ENCODE data around the gene ARHGAP15. TPM values are rescaled to one million over a fixed set of nuclear protein-coding genes. Genes with fewer than 3 reads are reported as not detected.

Gene ARHGAP15
- total RNA-seq, 4 donors from 2014 or later, result 3.4 to 9.3 (median 6.4) TPM

DNA sequence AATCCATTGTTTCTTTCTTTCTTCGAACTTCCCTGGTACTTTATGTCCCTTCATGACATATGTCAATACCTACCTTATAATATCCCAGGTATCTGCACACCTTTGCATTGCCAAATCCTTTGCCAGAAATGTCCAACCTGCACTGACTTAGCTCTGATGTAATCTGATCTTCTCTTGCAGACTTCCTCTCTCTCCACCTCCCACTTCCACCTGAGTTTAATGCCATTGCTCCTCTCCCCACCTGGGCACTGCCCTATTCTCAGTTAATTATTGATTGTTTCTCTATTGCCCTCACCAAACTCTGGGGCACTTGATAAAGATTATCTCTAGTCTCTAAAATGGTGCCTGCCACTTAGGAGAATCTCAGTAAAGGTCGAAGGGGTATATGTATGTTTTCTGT is 23.0 kb downstream of the ARHGAP15 start:
- 73 to 100% methylated on average over 1 to 2 of the region's 2 CpGs for WGBS, 2 donors (ENCODE audit: low coverage in 1 of 2)
- TF ChIP-seq POLR2AphosphoS5 (IDR thresholded peaks at IDR 0.05) (no peak), EP300 (IDR thresholded peaks at IDR 0.05) (no peak), POLR2A (IDR thresholded peaks at IDR 0.05) (no peak)
- TF ChIP-seq, protein P1, sequence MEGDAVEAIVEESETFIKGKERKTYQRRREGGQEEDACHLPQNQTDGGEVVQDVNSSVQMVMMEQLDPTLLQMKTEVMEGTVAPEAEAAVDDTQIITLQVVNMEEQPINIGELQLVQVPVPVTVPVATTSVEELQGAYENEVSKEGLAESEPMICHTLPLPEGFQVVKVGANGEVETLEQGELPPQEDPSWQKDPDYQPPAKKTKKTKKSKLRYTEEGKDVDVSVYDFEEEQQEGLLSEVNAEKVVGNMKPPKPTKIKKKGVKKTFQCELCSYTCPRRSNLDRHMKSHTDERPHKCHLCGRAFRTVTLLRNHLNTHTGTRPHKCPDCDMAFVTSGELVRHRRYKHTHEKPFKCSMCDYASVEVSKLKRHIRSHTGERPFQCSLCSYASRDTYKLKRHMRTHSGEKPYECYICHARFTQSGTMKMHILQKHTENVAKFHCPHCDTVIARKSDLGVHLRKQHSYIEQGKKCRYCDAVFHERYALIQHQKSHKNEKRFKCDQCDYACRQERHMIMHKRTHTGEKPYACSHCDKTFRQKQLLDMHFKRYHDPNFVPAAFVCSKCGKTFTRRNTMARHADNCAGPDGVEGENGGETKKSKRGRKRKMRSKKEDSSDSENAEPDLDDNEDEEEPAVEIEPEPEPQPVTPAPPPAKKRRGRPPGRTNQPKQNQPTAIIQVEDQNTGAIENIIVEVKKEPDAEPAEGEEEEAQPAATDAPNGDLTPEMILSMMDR (IDR thresholded peaks at IDR 0.05), result no peak
- ATAC-seq, result no peak

DNA sequence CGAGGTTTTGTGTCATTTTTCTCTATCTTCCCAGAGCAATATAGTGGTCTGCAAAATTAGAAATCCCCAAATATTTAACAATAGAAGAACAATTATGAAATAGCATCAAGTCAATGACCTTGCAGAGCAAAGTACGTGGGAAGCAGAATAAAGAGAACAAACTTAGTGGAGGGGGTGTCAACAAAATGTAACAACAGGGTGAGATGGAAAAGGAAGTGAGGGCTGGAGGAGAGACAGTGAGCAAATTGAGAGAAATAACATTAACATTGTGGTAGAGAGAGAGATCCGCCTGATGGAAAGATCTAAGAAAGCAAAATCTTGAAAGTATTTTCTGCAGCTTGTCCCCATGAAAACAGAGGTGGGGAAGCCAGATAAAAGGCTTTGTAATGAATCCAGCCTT is 23.4 kb downstream of the ARHGAP15 start:
- TF ChIP-seq, protein P1 (IDR thresholded peaks at IDR 0.05), result no peak
- TF ChIP-seq EP300 (IDR thresholded peaks at IDR 0.05) (no peak), POLR2A (IDR thresholded peaks at IDR 0.05) (no peak), POLR2AphosphoS5 (IDR thresholded peaks at IDR 0.05) (no peak)
- H3K4me1 ChIP-seq, result no peaks in the 10 kb centered on the region
- no peak overlapping the region for H3K27ac ChIP-seq
- 59 to 67% methylated on average over 2 to 3 of the region's 3 CpGs for WGBS, 2 donors (ENCODE audit: low coverage in 1 of 2)
- H3K4me3 ChIP-seq, result no peak overlapping the region
- H3K27me3 ChIP-seq, result no peaks in the 10 kb centered on the region
- H3K36me3 ChIP-seq, result no peaks in the 10 kb centered on the region
- H3K9me3 ChIP-seq, result no peaks in the 10 kb centered on the region
- no peak for ATAC-seq

More for the DNA sequence above, 23.0 kb downstream of the ARHGAP15 start:
- no peak overlapping the region for H3K4me3 ChIP-seq
- H3K27ac ChIP-seq, result no peak overlapping the region
- H3K27me3 ChIP-seq, result no peaks in the 10 kb centered on the region
- H3K36me3 ChIP-seq, result no peaks in the 10 kb centered on the region
- no peaks in the 10 kb centered on the region for H3K9me3 ChIP-seq
- no peaks in the 10 kb centered on the region for H3K4me1 ChIP-seq

DNA sequence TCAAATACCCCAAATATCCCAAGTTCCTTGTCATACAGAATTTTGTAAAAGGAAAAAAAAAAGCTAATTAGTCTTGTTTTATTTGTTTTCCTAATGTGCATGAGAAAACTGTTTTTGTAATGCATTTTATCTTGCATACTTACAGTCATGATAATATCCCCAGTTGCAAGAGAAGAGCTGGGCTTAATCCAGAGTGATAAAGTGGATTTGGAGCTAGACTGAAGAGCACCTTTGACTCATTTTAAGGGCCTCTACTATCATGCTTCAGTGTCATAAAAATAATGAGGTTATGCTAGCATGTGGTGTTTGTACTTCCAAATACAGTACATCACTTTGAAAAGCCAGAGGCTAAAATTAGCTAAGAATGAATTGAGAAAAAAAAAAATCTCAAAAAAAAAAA is 26.4 kb downstream of the ARHGAP15 start:
- no peak overlapping the region for H3K4me3 ChIP-seq
- no peaks in the 10 kb centered on the region for H3K36me3 ChIP-seq
- H3K27me3 ChIP-seq, result no peaks in the 10 kb centered on the region
- no peaks in the 10 kb centered on the region for H3K4me1 ChIP-seq
- TF ChIP-seq, protein P1 (IDR thresholded peaks at IDR 0.05), result no peak
- TF ChIP-seq EP300 (IDR thresholded peaks at IDR 0.05) (no peak), POLR2AphosphoS5 (IDR thresholded peaks at IDR 0.05) (no peak), POLR2A (IDR thresholded peaks at IDR 0.05) (no peak)
- no peak for ATAC-seq
- H3K9me3 ChIP-seq, result no peaks in the 10 kb centered on the region
- no peak overlapping the region for H3K27ac ChIP-seq

DNA sequence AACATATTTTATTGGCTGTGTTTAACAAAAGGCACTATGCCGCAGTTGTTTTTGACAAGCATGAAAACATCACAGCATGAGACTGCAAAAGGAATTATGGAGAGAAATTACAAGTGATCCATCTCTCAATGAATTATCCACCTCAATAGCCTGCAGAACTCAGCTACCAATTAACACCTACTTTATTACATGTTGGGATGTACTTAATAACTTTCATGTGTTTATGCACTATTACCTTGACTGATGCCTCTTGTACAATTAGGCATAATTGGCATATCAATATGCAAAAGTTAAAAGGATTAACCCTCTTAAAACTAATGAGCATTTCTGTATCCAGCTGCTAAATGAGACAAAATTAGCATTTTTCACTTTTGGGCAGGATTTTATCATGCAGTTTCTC is 27.8 kb downstream of the ARHGAP15 start:
- TF ChIP-seq POLR2AphosphoS5 (IDR thresholded peaks at IDR 0.05) (no peak), POLR2A (IDR thresholded peaks at IDR 0.05) (no peak), EP300 (IDR thresholded peaks at IDR 0.05) (no peak)
- TF ChIP-seq, protein P1 (IDR thresholded peaks at IDR 0.05), result no peak
- Histone ChIP-seq H3K36me3 (no peaks in the 10 kb centered on the region), H3K27ac (no peak overlapping the region), H3K4me1 (peaks cover 0 to 1% (median 0%) of the 10 kb centered on the region in 3 donors), H3K9me3 (no peaks in the 10 kb centered on the region), H3K4me3 (no peak overlapping the region), H3K27me3 (no peaks in the 10 kb centered on the region)
- no peak for ATAC-seq
- WGBS, 2 donors (ENCODE audit: low coverage in 1 of 2), result 60 to 78% methylated on average over 1 of the region's 1 CpG

DNA sequence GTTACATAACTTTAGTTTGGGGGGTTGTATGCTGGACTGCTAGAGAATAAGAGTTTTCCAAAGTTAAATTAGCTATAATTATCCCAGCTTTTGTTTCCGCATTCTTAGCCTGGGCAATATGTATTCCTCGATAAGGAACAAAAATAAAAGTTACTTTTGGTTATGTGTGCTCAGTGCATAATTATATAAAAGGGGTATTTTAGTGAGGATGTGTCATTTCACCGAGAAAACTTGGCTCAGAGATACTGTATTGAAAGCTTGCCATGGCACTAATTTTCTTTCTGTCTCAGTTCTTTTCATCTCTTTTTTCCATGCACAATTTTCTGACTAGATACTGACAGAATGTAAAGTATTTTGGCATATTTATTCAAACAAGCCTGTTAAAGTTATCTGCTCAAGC is 28.2 kb downstream of the ARHGAP15 start:
- H3K4me3 ChIP-seq, result no peak overlapping the region
- no peak for ATAC-seq
- 43 to 50% methylated on average over 3 of the region's 3 CpGs for WGBS, 2 donors (ENCODE audit: low coverage in 1 of 2)
- TF ChIP-seq POLR2A (IDR thresholded peaks at IDR 0.05) (no peak), POLR2AphosphoS5 (IDR thresholded peaks at IDR 0.05) (no peak), EP300 (IDR thresholded peaks at IDR 0.05) (no peak)
- TF ChIP-seq, protein P1 (IDR thresholded peaks at IDR 0.05), result no peak
- no peaks in the 10 kb centered on the region for H3K9me3 ChIP-seq
- H3K27me3 ChIP-seq, result no peaks in the 10 kb centered on the region
- H3K36me3 ChIP-seq, result no peaks in the 10 kb centered on the region
- H3K4me1 ChIP-seq, result peaks cover 0 to 4% (median 0%) of the 10 kb centered on the region in 3 donors
- no peak overlapping the region for H3K27ac ChIP-seq

All from gastroesophageal sphincter (tissue), 4 donors.